ENCODE data around the gene AMPD1. TPM values are rescaled to one million over a fixed set of nuclear protein-coding genes. Genes with fewer than 3 reads are reported as not detected.

Gene AMPD1
- polyA plus RNA-seq, 1 donor (not counting 4 experiments of a cell fraction or from before 2014, with no cell fraction given), result not detected

DNA sequence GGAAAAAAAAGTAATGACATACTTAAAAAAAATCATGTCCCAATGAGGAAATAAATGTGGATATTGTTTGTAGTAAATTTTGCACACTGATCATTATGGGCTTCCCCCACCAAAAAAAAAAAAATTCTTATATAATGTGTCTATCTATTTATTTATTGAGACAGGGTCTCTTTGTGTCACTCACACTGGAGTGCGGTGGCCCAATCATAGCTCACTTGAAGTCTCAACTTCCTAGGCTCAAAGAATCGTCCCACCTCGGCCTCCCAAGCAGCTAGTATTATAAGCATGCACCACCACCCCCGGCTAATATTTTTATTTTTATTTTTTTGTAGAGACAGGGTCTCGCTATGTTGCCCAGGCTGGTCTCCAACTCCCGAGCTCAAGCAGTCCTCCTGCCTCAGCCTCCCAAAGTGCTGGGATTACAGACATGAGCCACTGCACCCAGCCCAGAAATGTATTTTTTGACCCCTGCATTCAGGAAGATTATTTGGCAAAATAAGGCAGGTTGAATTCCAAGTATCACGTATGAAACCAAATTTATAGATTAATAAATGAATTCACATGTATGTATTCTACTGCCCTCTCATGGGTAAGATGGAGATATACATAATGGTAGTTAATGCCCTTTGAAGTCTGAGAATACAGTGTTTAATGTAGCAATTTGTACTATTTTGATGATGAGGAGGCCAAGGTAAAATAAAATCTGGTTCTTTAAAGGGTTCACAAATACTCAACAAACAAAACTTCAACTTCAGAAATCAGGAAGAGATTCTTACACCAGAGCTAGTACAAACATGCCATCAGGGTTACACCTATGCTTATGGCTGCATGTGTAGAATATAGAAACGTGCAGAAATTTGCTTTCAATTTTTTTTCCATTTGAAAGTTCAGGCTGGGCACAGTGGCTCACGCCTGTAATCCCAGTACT is 24.1 kb downstream of the AMPD1 start:
- Histone ChIP-seq H3K4me2 (ENCODE audit: control insufficient read depth, extremely low read depth, insufficient read depth, low read depth, low read length) (peak overlapping the region; percentile 88), H4K20me1 (ENCODE audit: control insufficient read depth, extremely low read depth, insufficient read depth, low read length) (no peaks in the 10 kb centered on the region), H2AFZ (ENCODE audit: control insufficient read depth, low read length) (peak overlapping the region; percentile 91), H3K9me3 (ENCODE audit: control insufficient read depth, low read depth, low read length) (no peaks in the 10 kb centered on the region), H3K27ac (ENCODE audit: control insufficient read depth, insufficient read depth, low read length) (peak overlapping the region; percentile 100), H3K4me1 (ENCODE audit: control insufficient read depth, extremely low read depth, insufficient read depth, low read length) (peaks cover 17% of the 10 kb centered on the region), H3K4me3 (ENCODE audit: control insufficient read depth in 2 of 3, extremely low read depth in 1 of 3, insufficient read depth in 2 of 3, low read depth in 1 of 3, low read length in 3 of 3) (peak overlapping the region; percentile 8 to 93 (median 51)), H3K9ac (ENCODE audit: control insufficient read depth, extremely low read depth, insufficient read depth, low read length) (peak overlapping the region; percentile 100), H3K9me1 (ENCODE audit: control insufficient read depth, extremely low read depth, insufficient read depth, low read length) (no peaks in the 10 kb centered on the region), H3K27me3 (ENCODE audit: control insufficient read depth, extremely low read depth, insufficient read depth, low read length) (no peaks in the 10 kb centered on the region), H3K79me2 (ENCODE audit: control insufficient read depth, insufficient read depth, low read length) (peaks cover 29% of the 10 kb centered on the region), H3K36me3 (ENCODE audit: control insufficient read depth in 2 of 2, extremely low read depth in 1 of 2, insufficient read depth in 2 of 2, low read length in 2 of 2) (no peaks in the 10 kb centered on the region)
- no peak for TF ChIP-seq EZH2 (IDR thresholded peaks at IDR 0.05; ENCODE audit: low read length)
- TF ChIP-seq, protein P1, sequence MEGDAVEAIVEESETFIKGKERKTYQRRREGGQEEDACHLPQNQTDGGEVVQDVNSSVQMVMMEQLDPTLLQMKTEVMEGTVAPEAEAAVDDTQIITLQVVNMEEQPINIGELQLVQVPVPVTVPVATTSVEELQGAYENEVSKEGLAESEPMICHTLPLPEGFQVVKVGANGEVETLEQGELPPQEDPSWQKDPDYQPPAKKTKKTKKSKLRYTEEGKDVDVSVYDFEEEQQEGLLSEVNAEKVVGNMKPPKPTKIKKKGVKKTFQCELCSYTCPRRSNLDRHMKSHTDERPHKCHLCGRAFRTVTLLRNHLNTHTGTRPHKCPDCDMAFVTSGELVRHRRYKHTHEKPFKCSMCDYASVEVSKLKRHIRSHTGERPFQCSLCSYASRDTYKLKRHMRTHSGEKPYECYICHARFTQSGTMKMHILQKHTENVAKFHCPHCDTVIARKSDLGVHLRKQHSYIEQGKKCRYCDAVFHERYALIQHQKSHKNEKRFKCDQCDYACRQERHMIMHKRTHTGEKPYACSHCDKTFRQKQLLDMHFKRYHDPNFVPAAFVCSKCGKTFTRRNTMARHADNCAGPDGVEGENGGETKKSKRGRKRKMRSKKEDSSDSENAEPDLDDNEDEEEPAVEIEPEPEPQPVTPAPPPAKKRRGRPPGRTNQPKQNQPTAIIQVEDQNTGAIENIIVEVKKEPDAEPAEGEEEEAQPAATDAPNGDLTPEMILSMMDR (optimal IDR thresholded peaks at IDR 0.05 in 1 of 3, IDR thresholded peaks at IDR 0.05 in 1 of 3, conservative IDR thresholded peaks at IDR 0.05 in 1 of 3; ENCODE audit: extremely low read depth in 1 of 3, insufficient read depth in 2 of 3, low read length in 3 of 3), result no peak
- peak; percentile 36 for FAIRE-seq
- dilution Hi-C loops (cut with MboI; ENCODE audit: extremely low pct_ligation_motif_present, low sequenced_read_pairs), result no loop called here
- no peak for DNase-seq (ENCODE audit: low read depth, low spot score)

DNA sequence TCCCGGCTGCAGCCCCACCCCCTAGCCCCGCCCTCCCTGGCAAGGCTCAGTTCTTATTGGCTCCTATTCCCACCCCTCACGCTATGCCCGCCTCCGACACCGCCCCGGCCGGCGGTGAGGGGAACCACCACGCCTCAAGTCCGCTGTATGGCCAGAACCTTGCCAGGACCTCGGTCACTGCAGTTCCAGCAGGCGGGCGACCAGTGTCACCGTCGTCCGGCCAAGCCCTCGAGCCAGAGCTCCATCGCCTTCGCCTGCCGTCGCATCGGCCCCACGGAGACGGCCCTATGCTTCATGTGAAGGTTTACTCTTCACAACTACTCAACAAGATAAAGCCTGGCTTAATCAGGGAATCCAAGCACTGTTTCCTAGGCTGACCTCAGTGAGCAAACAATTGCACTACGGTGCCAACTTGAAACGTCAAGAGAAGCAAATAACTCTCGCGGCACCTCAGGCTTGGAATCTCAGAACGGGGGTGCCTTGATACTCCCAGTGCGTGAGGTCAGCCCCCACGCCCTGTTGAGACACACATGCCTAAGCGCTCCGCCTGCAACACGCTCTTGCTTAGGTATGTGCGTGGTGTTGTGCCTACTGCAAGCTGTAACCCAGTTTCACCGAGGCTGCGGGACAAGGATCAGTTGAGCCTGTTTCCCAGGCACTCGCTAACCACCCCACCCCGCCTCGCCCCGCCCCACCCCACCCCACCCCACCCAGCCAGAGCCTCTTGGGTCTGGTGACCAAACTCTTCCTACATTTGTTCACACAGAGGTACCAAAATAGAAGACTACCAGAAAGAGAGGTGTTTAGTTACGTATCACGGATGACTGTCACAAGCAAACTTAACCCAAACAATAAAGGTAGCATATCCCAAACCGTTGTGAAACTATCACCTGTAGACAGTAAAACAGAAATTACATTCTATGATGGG is 25.0 kb downstream of the AMPD1 start:
- peak overlapping the region; percentile 100 for H3K9ac ChIP-seq (ENCODE audit: control insufficient read depth, extremely low read depth, insufficient read depth, low read length)
- H4K20me1 ChIP-seq (ENCODE audit: control insufficient read depth, extremely low read depth, insufficient read depth, low read length), result no peaks in the 10 kb centered on the region
- H3K36me3 ChIP-seq (ENCODE audit: control insufficient read depth in 2 of 2, extremely low read depth in 1 of 2, insufficient read depth in 2 of 2, low read length in 2 of 2), result no peaks in the 10 kb centered on the region
- FAIRE-seq (peak; percentile 91), DNase-seq (ENCODE audit: low read depth, low spot score) (peak; percentile 92)
- peak overlapping the region; percentile 100 for H3K27ac ChIP-seq (ENCODE audit: control insufficient read depth, insufficient read depth, low read length)
- TF ChIP-seq EZH2 (IDR thresholded peaks at IDR 0.05; ENCODE audit: low read length), result no peak
- TF ChIP-seq, protein P1 (optimal IDR thresholded peaks at IDR 0.05 in 1 of 3, IDR thresholded peaks at IDR 0.05 in 1 of 3, conservative IDR thresholded peaks at IDR 0.05 in 1 of 3; ENCODE audit: extremely low read depth in 1 of 3, insufficient read depth in 2 of 3, low read length in 3 of 3), result no peak
- peaks cover 39% of the 10 kb centered on the region for H3K79me2 ChIP-seq (ENCODE audit: control insufficient read depth, insufficient read depth, low read length)
- peak overlapping the region; percentile 61 to 95 (median 94) for H3K4me3 ChIP-seq (ENCODE audit: control insufficient read depth in 2 of 3, extremely low read depth in 1 of 3, insufficient read depth in 2 of 3, low read depth in 1 of 3, low read length in 3 of 3)
- H2AFZ ChIP-seq (ENCODE audit: control insufficient read depth, low read length), result peak overlapping the region; percentile 91
- peaks cover 17% of the 10 kb centered on the region for H3K4me1 ChIP-seq (ENCODE audit: control insufficient read depth, extremely low read depth, insufficient read depth, low read length)
- H3K4me2 ChIP-seq (ENCODE audit: control insufficient read depth, extremely low read depth, insufficient read depth, low read depth, low read length), result peak overlapping the region; percentile 99
- H3K9me3 ChIP-seq (ENCODE audit: control insufficient read depth, low read depth, low read length), result no peaks in the 10 kb centered on the region
- H3K27me3 ChIP-seq (ENCODE audit: control insufficient read depth, extremely low read depth, insufficient read depth, low read length), result no peaks in the 10 kb centered on the region
- dilution Hi-C loops (cut with MboI; ENCODE audit: extremely low pct_ligation_motif_present, low sequenced_read_pairs), result no loop called here
- no peaks in the 10 kb centered on the region for H3K9me1 ChIP-seq (ENCODE audit: control insufficient read depth, extremely low read depth, insufficient read depth, low read length)

Data from keratinocyte (primary cell).